A549 (cell line): ENCODE data around the gene GMPPB. TPM values are rescaled to one million over a fixed set of nuclear protein-coding genes. Genes with fewer than 3 reads are reported as not detected.

Experiments used
- ATAC-seq, 2 experiments: fragments of 200-7000 bp in 1 of 2; fragments of >200 bp in 1 of 2; cut with Nextera tagmentation in 1 of 2; cut with Tn5 transposase in 1 of 2; 3 replicates each; pipeline versions ENCODE4 v1.8.0 to v1.9.1; 2018 to 2020; ENCODE audit warnings: mild to moderate bottlenecking in 1 of 2, moderate library complexity in 1 of 2
- CTCF ChIA-PET: fragments of 300-600 bp; sonication (Branson Sonifier 250); formaldehyde crosslinking; extraction: SDS; loops from one replicate; lab custom pipeline; 2021; ENCODE audit warnings: antibody characterized with exemption, inconsistent platforms; lab: Yijun Ruan, JAX
- POLR2A ChIA-PET: fragments of 350-600 bp; formaldehyde crosslinking; extraction: SDS; loops from one replicate; lab custom pipeline; 2021; ENCODE audit warnings: antibody characterized with exemption, inconsistent platforms; lab: Yijun Ruan, JAX
- DNase-seq, 2 experiments: peaks; one replicate each; pipeline versions ENCODE4 v3.0.0 to v3.0.0-alpha.2; 2011 to 2016; ENCODE audit warnings: low read depth in 1 of 2, low spot score in 1 of 2
- FAIRE-seq: peaks from 2 replicates; lab custom pipeline; 2011; peaks lifted over from hg19 to GRCh38; lab: Jason Lieb, UNC
- H3K27ac ChIP-seq, 2 experiments: fragments of >200 bp; sonication (Bioruptor Twin); formaldehyde crosslinking; 3 replicates each; pipeline ENCODE4 v1.5.1; 2016 to 2017
- H3K4me1 ChIP-seq: fragments of >200 bp; sonication (Bioruptor Twin); formaldehyde crosslinking; 3 replicates; pipeline ENCODE4 v1.6.1; 2016
- H3K4me2 ChIP-seq: fragments of >200 bp; sonication (Bioruptor Twin); formaldehyde crosslinking; 3 replicates; pipeline ENCODE4 v1.6.1; 2016
- H3K4me3 ChIP-seq: fragments of >200 bp; sonication (Bioruptor Twin); formaldehyde crosslinking; 3 replicates; pipeline ENCODE4 v1.5.1; 2016
- H3K9me3 ChIP-seq: fragments of >200 bp; sonication (Bioruptor Twin); formaldehyde crosslinking; 3 replicates; pipeline ENCODE4 v1.6.1; 2016
- CBX2 ChIP-seq: fragments of 200-600 bp; sonication (generic); IDR thresholded peaks from 2 replicates; pipeline ENCODE4 v1.6.1; 2016; ENCODE audit warnings: low read depth, mild to moderate bottlenecking, borderline replicate concordance
- CEBPB ChIP-seq, 2 experiments: fragments of >200 bp in 1 of 2; sonication (Bioruptor Twin) in 1 of 2; formaldehyde crosslinking in 1 of 2; IDR thresholded peaks; 2 replicates each; pipeline ENCODE4 v1.6.1; 2012 to 2016
- EHF ChIP-seq: fragments of 250-450 bp; sonication (Bioruptor Pico); IDR thresholded peaks from 2 replicates; pipeline ENCODE4 v1.5.0; 2020; ENCODE audit warnings: mild to moderate bottlenecking
- ESRRA ChIP-seq: fragments of 150-350 bp; IDR thresholded peaks from 2 replicates; pipeline ENCODE4 v1.6.1; 2014; ENCODE audit warnings: mild to moderate bottlenecking, low read length, borderline replicate concordance
- FOSL2 ChIP-seq, 2 experiments: fragments of 450-650 bp in 1 of 2; fragments of >200 bp in 1 of 2; sonication (Bioruptor Twin) in 1 of 2; formaldehyde crosslinking; IDR thresholded peaks; 2 replicates each; pipeline versions ENCODE4 v1.5.0 to v1.6.1; 2016 to 2020; ENCODE audit warnings: mild to moderate bottlenecking in 1 of 2, moderate library complexity in 1 of 2
- FOXS1 ChIP-seq: fragments of 250-450 bp; sonication (Bioruptor Pico); IDR thresholded peaks from 2 replicates; pipeline ENCODE4 v1.5.0; 2020; ENCODE audit warnings: mild to moderate bottlenecking, moderate library complexity
- HDAC2 ChIP-seq: fragments of 200-600 bp; sonication (generic); IDR thresholded peaks from 2 replicates; pipeline ENCODE4 v1.6.1; 2016
- HEYL ChIP-seq: fragments of 250-450 bp; sonication (Bioruptor Pico); IDR thresholded peaks from 2 replicates; pipeline ENCODE4 v1.8.0; 2021; ENCODE audit warnings: mild to moderate bottlenecking, moderate library complexity
- HOXB13 ChIP-seq: fragments of 250-450 bp; sonication (Bioruptor Pico); IDR thresholded peaks from 2 replicates; pipeline ENCODE4 v1.5.0; 2020; ENCODE audit warnings: low read depth, mild to moderate bottlenecking, moderate library complexity
- JUN ChIP-seq, 2 experiments: fragments of >200 bp; sonication (Bioruptor Twin); formaldehyde crosslinking; IDR thresholded peaks; 2 replicates in 1 of 2; 3 replicates in 1 of 2; pipeline ENCODE4 v1.6.1; 2016 to 2017
- KDM5A ChIP-seq: fragments of 200-600 bp; sonication (generic); IDR thresholded peaks from 2 replicates; pipeline ENCODE4 v1.6.1; 2016; ENCODE audit warnings: antibody characterized with exemption, mild to moderate bottlenecking
- MAFK ChIP-seq: fragments of 450-650 bp; IDR thresholded peaks from 2 replicates; pipeline ENCODE4 v1.6.1; 2014; ENCODE audit not compliant: partially characterized antibody
- MYC ChIP-seq: IDR thresholded peaks from 2 replicates; pipeline ENCODE4 v1.6.1; 2012; ENCODE audit warnings: mild to moderate bottlenecking, inconsistent platforms, low read length, improper control_type of control experiment, borderline replicate concordance
- NPAS2 ChIP-seq: fragments of 250-450 bp; sonication (Bioruptor Pico); IDR thresholded peaks from 2 replicates; pipeline ENCODE4 v1.8.0; 2022; ENCODE audit warnings: mild to moderate bottlenecking, moderate library complexity, borderline replicate concordance
- PHF8 ChIP-seq: fragments of 200-600 bp; sonication (generic); IDR thresholded peaks from 2 replicates; pipeline ENCODE4 v1.6.1; 2016; ENCODE audit warnings: low read depth, mild to moderate bottlenecking, antibody characterized with exemption, moderate library complexity, borderline replicate concordance
- SREBF2 ChIP-seq: fragments of 450-650 bp; IDR thresholded peaks from 2 replicates; pipeline ENCODE4 v1.6.1; 2014; ENCODE audit warnings: mild to moderate bottlenecking, moderate library complexity
- ZC3H11A ChIP-seq: fragments of 450-650 bp; IDR thresholded peaks from 2 replicates; pipeline ENCODE4 v1.6.1; 2014; ENCODE audit warnings: antibody characterized with exemption, mild to moderate bottlenecking
- WGBS: methylation state at CpG from one replicate; pipeline ENCODE4 v1.1.6; 2017; ENCODE audit errors: missing lambda C conversion rate; 5-methylcytosine and 5-hydroxymethylcytosine counted together
- polyA plus RNA-seq, 4 experiments: library from polyadenylated mRNA; depleted of rRNA in 3 of 4; stranded (reverse); fragments of >200 nt; fragmentation: RNase III in 1 of 4; extraction: RNeasy Plus Mini Kit Qiagen cat#74134 plus additional on column Dnase treatment in 1 of 4; gene quantifications; 2 replicates in 3 of 4; 3 replicates in 1 of 4; pipeline ENCODE4 v1.2.3, GENCODE V29; 2011 to 2017
- TF ChIP-seq, protein P1 (sequence below): fragments of 250-450 bp; sonication (Bioruptor Pico); IDR thresholded peaks from 2 replicates; pipeline ENCODE4 v1.5.0; 2021; ENCODE audit warnings: mild to moderate bottlenecking, moderate library complexity, borderline replicate concordance
- TF ChIP-seq, protein P2 (sequence below): fragments of 150-350 bp; IDR thresholded peaks from 2 replicates; pipeline ENCODE4 v1.6.1; 2014; ENCODE audit warnings: low read depth, mild to moderate bottlenecking, low read length
- TF ChIP-seq, protein P3 (sequence below): IDR thresholded peaks from 2 replicates; pipeline ENCODE4 v1.6.1; 2012; ENCODE audit warnings: low read depth, borderline replicate concordance
- TF ChIP-seq, protein P4 (sequence below): IDR thresholded peaks from 2 replicates; pipeline ENCODE4 v1.6.1; 2012
- TF ChIP-seq, protein P5 (sequence below): fragments of >200 bp; sonication (Bioruptor Twin); formaldehyde crosslinking; IDR thresholded peaks from 2 replicates; pipeline ENCODE4 v1.6.1; 2016
- TF ChIP-seq, protein P6 (sequence below): fragments of 450-650 bp; IDR thresholded peaks from 2 replicates; pipeline ENCODE4 v1.6.1; 2014; ENCODE audit warnings: antibody characterized with exemption
- TF ChIP-seq, protein P7 (sequence below): fragments of >200 bp; sonication (Bioruptor Twin); formaldehyde crosslinking; IDR thresholded peaks from 3 replicates; pipeline ENCODE4 v1.6.1; 2016
- TF ChIP-seq, protein P8 (sequence below): fragments of 250-450 bp; sonication (Bioruptor Pico); IDR thresholded peaks from 2 replicates; pipeline ENCODE4 v1.5.0; 2020; ENCODE audit warnings: low read depth, mild to moderate bottlenecking, moderate library complexity

The GMPPB gene
- polyA plus RNA-seq, 2 of the 4 experiments (the other 2 are of a cell fraction) = 12.9 to 24.1 TPM

DNA sequence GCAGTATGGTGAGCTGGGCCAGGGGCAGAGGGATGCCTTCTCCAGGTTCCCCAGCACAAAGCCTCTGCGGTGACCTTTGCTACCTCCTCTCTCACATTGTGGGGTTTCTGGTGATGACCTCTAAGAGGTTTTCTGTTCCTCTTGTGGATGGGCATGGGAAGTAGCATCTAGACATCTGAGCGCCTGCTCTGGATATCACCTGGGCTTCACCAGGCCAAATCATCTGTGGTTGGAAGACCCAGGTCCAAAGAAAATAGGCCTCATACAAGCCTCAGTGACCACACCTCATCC is 42.6 kb downstream of the GMPPB start:
- Histone ChIP-seq H3K4me3 (no peak overlapping the region), H3K9me3 (no peaks in the 10 kb centered on the region), H3K4me1 (no peaks in the 10 kb centered on the region), H3K4me2 (no peak overlapping the region), H3K27ac (no peak overlapping the region)
- no peak for DNase-seq
- no peak for ATAC-seq
- no peak for FAIRE-seq
- CTCF ChIA-PET = interaction anchor here (1.0 to 2.3 kb wide), 3 partner anchors 9 to 142 kb away, joined by 4 to 13 read pairs (median 6); no protein-coding TSS in a partner anchor
- WGBS = 100% methylated on average over 2 of the region's 2 CpGs
- TF ChIP-seq, protein P1, sequence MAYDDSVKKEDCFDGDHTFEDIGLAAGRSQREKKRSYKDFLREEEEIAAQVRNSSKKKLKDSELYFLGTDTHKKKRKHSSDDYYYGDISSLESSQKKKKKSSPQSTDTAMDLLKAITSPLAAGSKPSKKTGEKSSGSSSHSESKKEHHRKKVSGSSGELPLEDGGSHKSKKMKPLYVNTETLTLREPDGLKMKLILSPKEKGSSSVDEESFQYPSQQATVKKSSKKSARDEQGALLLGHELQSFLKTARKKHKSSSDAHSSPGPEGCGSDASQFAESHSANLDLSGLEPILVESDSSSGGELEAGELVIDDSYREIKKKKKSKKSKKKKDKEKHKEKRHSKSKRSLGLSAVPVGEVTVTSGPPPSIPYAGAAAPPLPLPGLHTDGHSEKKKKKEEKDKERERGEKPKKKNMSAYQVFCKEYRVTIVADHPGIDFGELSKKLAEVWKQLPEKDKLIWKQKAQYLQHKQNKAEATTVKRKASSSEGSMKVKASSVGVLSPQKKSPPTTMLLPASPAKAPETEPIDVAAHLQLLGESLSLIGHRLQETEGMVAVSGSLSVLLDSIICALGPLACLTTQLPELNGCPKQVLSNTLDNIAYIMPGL (CRISPR knock-in tag) = no peak
- TF ChIP-seq KDM5A (no peak), HOXB13 (CRISPR knock-in tag) (no peak), PHF8 (no peak), CEBPB (IDR thresholded peaks at IDR 0.05) (no peak), EHF (no peak), HDAC2 (no peak), MYC (no peak), SREBF2 (no peak), FOXS1 (no peak), CBX2 (no peak)
- TF ChIP-seq, protein P2, sequence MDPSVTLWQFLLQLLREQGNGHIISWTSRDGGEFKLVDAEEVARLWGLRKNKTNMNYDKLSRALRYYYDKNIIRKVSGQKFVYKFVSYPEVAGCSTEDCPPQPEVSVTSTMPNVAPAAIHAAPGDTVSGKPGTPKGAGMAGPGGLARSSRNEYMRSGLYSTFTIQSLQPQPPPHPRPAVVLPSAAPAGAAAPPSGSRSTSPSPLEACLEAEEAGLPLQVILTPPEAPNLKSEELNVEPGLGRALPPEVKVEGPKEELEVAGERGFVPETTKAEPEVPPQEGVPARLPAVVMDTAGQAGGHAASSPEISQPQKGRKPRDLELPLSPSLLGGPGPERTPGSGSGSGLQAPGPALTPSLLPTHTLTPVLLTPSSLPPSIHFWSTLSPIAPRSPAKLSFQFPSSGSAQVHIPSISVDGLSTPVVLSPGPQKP = no peak
- TF ChIP-seq, protein P3, sequence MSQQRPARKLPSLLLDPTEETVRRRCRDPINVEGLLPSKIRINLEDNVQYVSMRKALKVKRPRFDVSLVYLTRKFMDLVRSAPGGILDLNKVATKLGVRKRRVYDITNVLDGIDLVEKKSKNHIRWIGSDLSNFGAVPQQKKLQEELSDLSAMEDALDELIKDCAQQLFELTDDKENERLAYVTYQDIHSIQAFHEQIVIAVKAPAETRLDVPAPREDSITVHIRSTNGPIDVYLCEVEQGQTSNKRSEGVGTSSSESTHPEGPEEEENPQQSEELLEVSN = no peak
- TF ChIP-seq, protein P4, sequence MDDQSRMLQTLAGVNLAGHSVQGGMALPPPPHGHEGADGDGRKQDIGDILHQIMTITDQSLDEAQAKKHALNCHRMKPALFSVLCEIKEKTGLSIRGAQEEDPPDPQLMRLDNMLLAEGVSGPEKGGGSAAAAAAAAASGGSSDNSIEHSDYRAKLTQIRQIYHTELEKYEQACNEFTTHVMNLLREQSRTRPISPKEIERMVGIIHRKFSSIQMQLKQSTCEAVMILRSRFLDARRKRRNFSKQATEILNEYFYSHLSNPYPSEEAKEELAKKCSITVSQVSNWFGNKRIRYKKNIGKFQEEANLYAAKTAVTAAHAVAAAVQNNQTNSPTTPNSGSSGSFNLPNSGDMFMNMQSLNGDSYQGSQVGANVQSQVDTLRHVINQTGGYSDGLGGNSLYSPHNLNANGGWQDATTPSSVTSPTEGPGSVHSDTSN = no peak
- TF ChIP-seq, protein P5, sequence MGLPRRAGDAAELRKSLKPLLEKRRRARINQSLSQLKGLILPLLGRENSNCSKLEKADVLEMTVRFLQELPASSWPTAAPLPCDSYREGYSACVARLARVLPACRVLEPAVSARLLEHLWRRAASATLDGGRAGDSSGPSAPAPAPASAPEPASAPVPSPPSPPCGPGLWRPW = no peak
- TF ChIP-seq, protein P6, sequence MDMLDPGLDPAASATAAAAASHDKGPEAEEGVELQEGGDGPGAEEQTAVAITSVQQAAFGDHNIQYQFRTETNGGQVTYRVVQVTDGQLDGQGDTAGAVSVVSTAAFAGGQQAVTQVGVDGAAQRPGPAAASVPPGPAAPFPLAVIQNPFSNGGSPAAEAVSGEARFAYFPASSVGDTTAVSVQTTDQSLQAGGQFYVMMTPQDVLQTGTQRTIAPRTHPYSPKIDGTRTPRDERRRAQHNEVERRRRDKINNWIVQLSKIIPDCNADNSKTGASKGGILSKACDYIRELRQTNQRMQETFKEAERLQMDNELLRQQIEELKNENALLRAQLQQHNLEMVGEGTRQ = no peak
- POLR2A ChIA-PET = no interaction called here

DNA sequence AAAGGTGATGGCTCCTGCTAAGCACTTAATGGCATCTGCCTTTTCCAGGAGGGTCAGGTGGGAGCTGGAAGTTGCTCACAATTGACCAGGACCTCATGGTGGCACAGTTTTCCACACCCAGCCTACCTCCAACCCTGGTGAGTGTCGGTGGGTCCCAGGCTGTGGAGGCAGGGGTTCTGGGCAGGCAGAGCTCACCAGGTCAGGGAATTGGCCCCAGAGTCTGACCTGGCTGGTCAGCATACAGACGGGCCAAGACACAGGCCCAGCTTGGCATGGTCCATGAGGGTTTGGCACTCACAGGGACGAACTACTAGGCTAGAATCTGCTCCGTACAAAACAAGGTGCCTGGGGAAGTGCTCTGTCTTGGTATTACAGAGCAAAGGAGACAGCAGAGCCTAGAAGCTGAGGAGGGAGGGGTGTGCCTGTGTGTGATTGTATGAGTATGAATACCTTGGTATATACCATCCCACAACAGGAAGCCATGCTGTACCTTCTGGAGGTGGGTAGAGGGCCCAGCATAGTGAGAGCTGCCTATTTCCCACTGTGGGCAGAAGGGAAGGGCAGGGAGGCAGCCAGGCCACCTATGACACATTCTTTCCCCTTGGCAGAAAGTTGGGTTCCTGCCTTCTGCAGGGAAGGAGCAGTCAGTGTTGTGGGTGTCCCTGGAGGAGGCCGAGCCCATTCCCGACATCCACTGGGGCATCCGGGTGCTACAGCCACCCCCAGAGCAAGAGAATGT is 43.1 kb downstream of the GMPPB start:
- CTCF ChIA-PET = interaction anchor here (0.7 to 2.3 kb wide), 5 partner anchors 9 to 159 kb away, joined by 3 to 13 read pairs (median 6); no protein-coding TSS in a partner anchor
- no CpG with 5 or more reads among the region's 7 CpGs for WGBS
- Histone ChIP-seq H3K4me1 (no peaks in the 10 kb centered on the region), H3K9me3 (no peaks in the 10 kb centered on the region)
- ATAC-seq (no peak), FAIRE-seq (no peak)
- TF ChIP-seq ESRRA (no peak), NPAS2 (no peak), ZC3H11A (no peak), FOSL2 (IDR thresholded peaks at IDR 0.05) (no peak), FOSL2 (CRISPR knock-in tag; IDR thresholded peaks at IDR 0.05) (no peak), HOXB13 (CRISPR knock-in tag) (no peak), SREBF2 (no peak), PHF8 (no peak), MAFK (no peak), EHF (no peak), CBX2 (no peak), JUN (IDR thresholded peaks at IDR 0.05) (no peak), HEYL (CRISPR knock-in tag) (no peak)
- TF ChIP-seq, protein P7, sequence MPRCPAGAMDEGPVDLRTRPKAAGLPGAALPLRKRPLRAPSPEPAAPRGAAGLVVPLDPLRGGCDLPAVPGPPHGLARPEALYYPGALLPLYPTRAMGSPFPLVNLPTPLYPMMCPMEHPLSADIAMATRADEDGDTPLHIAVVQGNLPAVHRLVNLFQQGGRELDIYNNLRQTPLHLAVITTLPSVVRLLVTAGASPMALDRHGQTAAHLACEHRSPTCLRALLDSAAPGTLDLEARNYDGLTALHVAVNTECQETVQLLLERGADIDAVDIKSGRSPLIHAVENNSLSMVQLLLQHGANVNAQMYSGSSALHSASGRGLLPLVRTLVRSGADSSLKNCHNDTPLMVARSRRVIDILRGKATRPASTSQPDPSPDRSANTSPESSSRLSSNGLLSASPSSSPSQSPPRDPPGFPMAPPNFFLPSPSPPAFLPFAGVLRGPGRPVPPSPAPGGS = no peak
- TF ChIP-seq, protein P2 = no peak
- TF ChIP-seq, protein P8, sequence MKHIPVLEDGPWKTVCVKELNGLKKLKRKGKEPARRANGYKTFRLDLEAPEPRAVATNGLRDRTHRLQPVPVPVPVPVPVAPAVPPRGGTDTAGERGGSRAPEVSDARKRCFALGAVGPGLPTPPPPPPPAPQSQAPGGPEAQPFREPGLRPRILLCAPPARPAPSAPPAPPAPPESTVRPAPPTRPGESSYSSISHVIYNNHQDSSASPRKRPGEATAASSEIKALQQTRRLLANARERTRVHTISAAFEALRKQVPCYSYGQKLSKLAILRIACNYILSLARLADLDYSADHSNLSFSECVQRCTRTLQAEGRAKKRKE (CRISPR knock-in tag) = no peak
- TF ChIP-seq, protein P5 = no peak
- TF ChIP-seq, all 56 proteins: peak for 0
- Histone ChIP-seq H3K27ac (no peak overlapping the region), H3K4me3 (no peak overlapping the region), H3K4me2 (no peak overlapping the region)
- no peak for DNase-seq
- POLR2A ChIA-PET = no interaction called here
